ENCODE results near the gene FHOD3. TPM values are rescaled to one million over a fixed set of nuclear protein-coding genes. Genes with fewer than 3 reads are reported as not detected.

Gene FHOD3
- total RNA-seq, 1 donor from 2014 or later = 16.3 TPM

GRCh38 chr18:36629836-36630235, 332.3 kb downstream of the FHOD3 start:
- Mint-ChIP-seq H3K4me1 (peaks cover 10% of the 10 kb centered on the region), H3K4me3 (no peak overlapping the region), H3K27ac (no peak overlapping the region), H3K27me3 (ENCODE audit: low read depth) (no peaks in the 10 kb centered on the region), H3K36me3 (peaks cover 2% of the 10 kb centered on the region), H3K9me3 (peaks cover 7% of the 10 kb centered on the region)
- DNase-seq (ENCODE audit: low spot score in 2 of 2, unreplicated experiment in 2 of 2) = no peak
- TF ChIP-seq CTCF (IDR thresholded peaks at IDR 0.05; ENCODE audit: unreplicated experiment) = no peak

- H3K4me3 Mint-ChIP-seq = no peak overlapping the region
- TF ChIP-seq CTCF (IDR thresholded peaks at IDR 0.05; ENCODE audit: unreplicated experiment) = no peak
- H3K27ac Mint-ChIP-seq = no peak overlapping the region
- no peak for DNase-seq (ENCODE audit: low spot score in 2 of 2, unreplicated experiment in 2 of 2)
- H3K36me3 Mint-ChIP-seq = peaks cover 2% of the 10 kb centered on the region
- no peaks in the 10 kb centered on the region for H3K27me3 Mint-ChIP-seq (ENCODE audit: low read depth)
- peaks cover 7% of the 10 kb centered on the region for H3K9me3 Mint-ChIP-seq
- H3K4me1 Mint-ChIP-seq = peaks cover 15% of the 10 kb centered on the region
Observed at GRCh38 chr18:36630917-36631316, 333.4 kb downstream of the FHOD3 start.

- no peaks in the 10 kb centered on the region for H3K27me3 Mint-ChIP-seq (ENCODE audit: low read depth)
- H3K9me3 Mint-ChIP-seq = peaks cover 7% of the 10 kb centered on the region
- DNase-seq (ENCODE audit: low spot score in 2 of 2, unreplicated experiment in 2 of 2) = no peak
- TF ChIP-seq CTCF (IDR thresholded peaks at IDR 0.05; ENCODE audit: unreplicated experiment) = no peak
- peaks cover 17% of the 10 kb centered on the region for H3K4me1 Mint-ChIP-seq
- H3K4me3 Mint-ChIP-seq = no peak overlapping the region
- peaks cover 2% of the 10 kb centered on the region for H3K36me3 Mint-ChIP-seq
- H3K27ac Mint-ChIP-seq = no peak overlapping the region
Observed at GRCh38 chr18:36633961-36634412, 336.5 kb downstream of the FHOD3 start.

- peaks cover 17% of the 10 kb centered on the region for H3K4me1 Mint-ChIP-seq
- H3K27ac Mint-ChIP-seq = no peak overlapping the region
- no peak for DNase-seq (ENCODE audit: low spot score in 2 of 2, unreplicated experiment in 2 of 2)
- no peaks in the 10 kb centered on the region for H3K36me3 Mint-ChIP-seq
- no peaks in the 10 kb centered on the region for H3K27me3 Mint-ChIP-seq (ENCODE audit: low read depth)
- H3K4me3 Mint-ChIP-seq = no peak overlapping the region
- TF ChIP-seq CTCF (IDR thresholded peaks at IDR 0.05; ENCODE audit: unreplicated experiment) = no peak
- peaks cover 3% of the 10 kb centered on the region for H3K9me3 Mint-ChIP-seq
Observed at GRCh38 chr18:36634573-36635216, 337.2 kb downstream of the FHOD3 start.

- Mint-ChIP-seq H3K4me3 (no peak overlapping the region), H3K36me3 (no peaks in the 10 kb centered on the region), H3K4me1 (peaks cover 20% of the 10 kb centered on the region), H3K9me3 (peaks cover 3% of the 10 kb centered on the region), H3K27ac (no peak overlapping the region), H3K27me3 (ENCODE audit: low read depth) (no peaks in the 10 kb centered on the region)
- DNase-seq (ENCODE audit: low spot score in 2 of 2, unreplicated experiment in 2 of 2) = no peak
- no peak for TF ChIP-seq CTCF (IDR thresholded peaks at IDR 0.05; ENCODE audit: unreplicated experiment)
Observed at GRCh38 chr18:36635414-36636096, 338.0 kb downstream of the FHOD3 start.
